Measurements from ENCODE around the gene PRKCE.

- TF ChIP-seq POLR2AphosphoS5 (IDR thresholded peaks at IDR 0.05; ENCODE audit: low read depth, low read length) (no peak), CTCF (IDR thresholded peaks at IDR 0.05) (no peak), USF2 (IDR thresholded peaks at IDR 0.05; ENCODE audit: borderline replicate concordance, low read depth, low read length) (no peak), JUND (IDR thresholded peaks at IDR 0.05) (no peak), USF1 (IDR thresholded peaks at IDR 0.05; ENCODE audit: borderline replicate concordance, low read depth) (no peak), REST (IDR thresholded peaks at IDR 0.05; ENCODE audit: low read depth, low read length) (no peak), ELF1 (IDR thresholded peaks at IDR 0.05) (no peak), GABPA (IDR thresholded peaks at IDR 0.05; ENCODE audit: low read depth) (no peak), EP300 (IDR thresholded peaks at IDR 0.05; ENCODE audit: borderline replicate concordance in 1 of 2, low read depth in 1 of 2, low read length in 1 of 2) (no peak), TEAD4 (IDR thresholded peaks at IDR 0.05; ENCODE audit: borderline replicate concordance, insufficient read depth) (no peak)
Measured at GRCh38 chr2:46157966-46158310, 506.5 kb downstream of the PRKCE start.

Measured in SK-N-SH (cell line).